SH-SY5Y (cell line): ENCODE results near the gene CROCC.

Source experiments
- GATA2 ChIP-seq: IDR thresholded peaks from 2 replicates; pipeline ENCODE4 v1.6.1; 2011; ENCODE audit warnings: mild to moderate bottlenecking, low read depth, low read length
- GATA3 ChIP-seq: IDR thresholded peaks from 2 replicates; pipeline ENCODE4 v1.6.1; 2011; ENCODE audit warnings: low read depth, mild to moderate bottlenecking, low read length, moderate library complexity

Gene CROCC

DNA sequence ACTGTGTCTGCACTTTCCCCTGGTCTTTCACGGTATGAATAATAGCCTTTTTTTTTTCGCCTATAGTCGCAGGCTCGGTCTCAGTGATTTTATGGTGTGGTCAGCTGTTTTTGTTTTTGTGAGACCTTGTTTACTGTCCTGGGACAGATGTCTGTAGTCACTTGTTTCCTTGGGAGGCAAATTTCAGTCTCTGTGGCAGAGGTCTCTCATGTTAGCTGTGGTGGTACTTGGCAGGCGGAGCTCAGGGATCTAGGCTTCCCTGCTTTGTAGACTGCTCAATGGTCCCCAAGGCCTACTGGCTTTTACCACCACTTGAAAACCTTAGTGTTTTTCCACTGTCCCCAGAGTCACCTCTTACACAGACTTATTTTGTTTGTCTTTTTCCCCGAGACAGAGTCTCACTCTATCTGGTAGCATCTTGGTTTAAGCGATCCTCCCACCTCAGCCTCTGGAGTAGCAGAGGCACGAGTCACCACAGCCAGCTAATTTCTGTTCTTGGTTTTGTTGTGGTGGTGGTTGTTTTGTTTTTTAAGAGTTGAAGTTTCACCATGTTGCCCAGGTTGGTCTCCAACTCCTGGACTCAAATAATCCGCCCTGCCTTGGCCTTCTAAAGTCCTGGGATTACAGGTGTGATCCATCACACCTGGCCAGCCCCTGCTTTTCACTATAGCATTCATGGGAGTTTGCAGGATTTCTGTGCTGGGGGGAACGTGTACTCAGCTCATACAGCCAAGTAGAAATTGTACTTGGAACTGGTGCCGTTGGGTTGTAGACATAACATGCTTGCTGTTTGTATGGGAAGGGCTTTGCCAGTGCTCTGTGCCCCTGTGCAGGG lies 15.6 kb upstream of the CROCC start:
- TF ChIP-seq GATA3 (no peak), GATA2 (no peak)

DNA sequence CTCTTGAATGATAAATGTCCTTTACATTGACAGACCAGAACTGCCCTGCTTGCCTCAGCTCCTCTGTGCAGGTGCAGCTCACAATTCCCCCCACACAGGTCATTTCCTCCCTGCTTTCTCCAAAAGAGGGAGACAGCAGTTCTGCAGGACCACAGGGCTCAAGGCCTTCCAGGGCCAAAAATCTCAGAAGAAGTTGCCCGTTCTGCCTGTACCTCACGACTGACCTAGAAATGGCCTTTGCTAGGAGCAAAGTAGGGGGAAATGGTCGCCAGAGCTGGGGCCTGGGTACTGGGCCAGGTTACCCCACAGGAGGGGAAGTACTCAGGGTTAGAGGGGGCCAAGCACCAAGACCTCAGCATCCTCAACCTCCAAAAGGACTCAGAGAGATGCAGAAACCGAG lies 14.9 kb upstream of the CROCC start:
- TF ChIP-seq GATA2, result no peak
- TF ChIP-seq GATA3, result no peak

DNA sequence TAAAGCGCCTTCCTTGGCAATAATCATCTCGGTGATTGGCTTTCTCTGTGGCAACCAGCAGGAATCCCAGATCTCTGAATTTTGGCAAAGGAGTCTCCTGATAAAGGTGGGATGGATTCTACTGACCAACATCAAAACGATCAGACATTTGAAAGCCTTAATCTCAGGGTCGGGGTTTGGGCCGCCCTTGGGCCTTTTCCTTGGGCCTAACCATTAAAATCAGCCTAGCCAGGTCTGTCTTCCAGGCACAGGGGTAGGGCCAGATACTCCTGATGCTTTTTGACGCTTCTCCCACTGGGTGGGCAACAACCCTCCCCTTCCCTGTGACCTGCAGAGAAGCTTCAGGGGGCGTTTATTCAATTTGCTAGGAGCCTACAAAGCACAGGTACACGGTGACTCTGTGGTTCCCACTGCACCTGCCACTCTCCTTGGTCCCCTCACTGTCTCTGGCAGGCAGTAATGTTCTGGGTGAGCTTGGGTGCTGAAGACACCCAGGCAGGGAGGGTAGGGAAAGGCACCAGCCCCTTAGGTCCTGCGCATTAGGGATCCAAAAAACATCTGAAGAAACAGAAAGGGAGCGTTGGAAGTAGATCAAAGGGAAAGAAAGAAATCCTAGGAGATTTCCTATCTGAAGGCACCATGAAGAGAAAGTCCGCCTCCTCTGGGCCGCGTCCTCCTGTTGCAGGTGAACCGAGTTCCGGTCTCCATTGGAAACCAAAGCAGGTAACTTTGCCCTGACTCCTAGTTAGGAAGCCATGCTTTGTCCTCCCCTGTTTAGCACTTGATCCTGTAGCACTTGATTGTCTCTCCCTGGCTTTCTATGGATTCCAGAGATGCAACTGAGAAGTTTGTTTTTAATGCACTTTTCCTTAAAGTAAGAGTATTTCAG lies 13.6 kb upstream of the CROCC start:
- TF ChIP-seq GATA2, result no peak
- TF ChIP-seq GATA3, result no peak

DNA sequence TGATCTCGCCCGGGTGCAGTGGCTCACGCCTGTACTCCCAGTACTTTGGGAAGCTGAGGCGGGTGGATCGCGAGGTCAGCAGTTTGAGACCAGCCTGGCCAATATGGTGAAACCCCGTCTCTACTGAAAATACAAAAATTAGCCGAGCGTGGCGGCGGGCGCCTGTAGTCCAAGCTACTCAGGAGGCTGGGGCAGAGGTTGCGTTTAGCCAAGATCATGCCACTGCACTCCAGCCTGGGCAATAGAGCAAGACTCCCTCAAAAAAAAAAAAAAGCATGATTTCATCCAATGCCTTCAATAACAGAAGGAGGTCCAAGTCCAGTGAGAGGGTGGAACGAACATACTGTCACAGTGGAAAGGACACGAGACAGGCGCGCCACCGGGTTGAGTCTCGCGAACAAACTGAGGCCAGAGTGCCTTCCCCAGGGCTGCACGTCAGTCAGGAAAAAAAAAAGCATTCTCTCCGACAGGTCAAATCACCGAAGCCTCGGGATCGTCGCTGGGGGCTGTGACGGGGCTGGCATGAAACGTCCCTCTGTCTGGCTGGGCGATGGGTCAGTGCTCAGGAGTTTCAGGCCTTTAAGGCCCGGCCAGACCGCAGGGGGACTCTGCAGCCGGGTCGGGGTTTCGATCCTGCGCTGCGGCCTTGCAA lies 8.4 kb upstream of the CROCC start:
- no peak for TF ChIP-seq GATA3

DNA sequence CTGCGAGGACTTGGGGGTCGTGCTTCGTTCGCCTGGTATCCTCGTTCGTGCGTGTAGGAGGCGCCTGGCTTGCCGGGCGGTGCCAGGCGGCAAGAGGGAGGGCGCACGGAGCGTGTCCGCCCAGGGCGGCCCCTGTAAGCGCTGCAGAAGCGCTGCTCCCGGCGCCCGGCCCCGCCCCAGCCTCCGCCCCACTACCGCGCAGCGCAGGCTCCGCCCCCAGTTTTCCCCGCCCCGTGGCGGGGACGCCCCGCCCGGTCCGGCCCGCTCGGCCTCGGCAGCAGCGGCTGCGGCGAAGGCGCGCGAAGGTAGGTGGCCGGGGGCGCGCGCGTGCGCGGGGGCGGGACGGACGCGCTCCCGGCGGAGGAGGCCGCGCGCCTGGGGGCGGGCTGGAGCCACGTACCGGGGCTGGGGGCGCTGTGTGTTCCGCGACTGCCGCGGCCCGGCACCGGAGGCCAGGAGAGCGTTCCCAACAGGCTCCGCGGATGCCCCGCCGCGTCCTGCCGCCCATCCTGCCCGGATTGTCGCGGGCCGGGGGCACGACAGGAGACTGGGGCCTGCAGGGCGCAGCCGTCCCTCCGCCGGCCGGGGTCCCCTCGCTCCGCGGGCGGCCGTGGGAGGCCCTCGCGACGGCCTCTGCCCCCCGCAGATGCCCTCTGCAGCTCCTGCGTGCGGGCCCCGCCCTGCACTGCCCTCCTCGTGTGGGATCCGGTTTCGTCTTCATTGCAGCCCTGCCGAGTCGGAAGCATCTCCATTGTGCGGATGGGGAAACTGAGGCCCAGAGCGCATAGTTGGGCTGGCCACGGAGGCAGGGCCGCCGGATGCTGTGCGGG lies 7.7 kb upstream of the CROCC start:
- TF ChIP-seq GATA2 (no peak), GATA3 (no peak)

DNA sequence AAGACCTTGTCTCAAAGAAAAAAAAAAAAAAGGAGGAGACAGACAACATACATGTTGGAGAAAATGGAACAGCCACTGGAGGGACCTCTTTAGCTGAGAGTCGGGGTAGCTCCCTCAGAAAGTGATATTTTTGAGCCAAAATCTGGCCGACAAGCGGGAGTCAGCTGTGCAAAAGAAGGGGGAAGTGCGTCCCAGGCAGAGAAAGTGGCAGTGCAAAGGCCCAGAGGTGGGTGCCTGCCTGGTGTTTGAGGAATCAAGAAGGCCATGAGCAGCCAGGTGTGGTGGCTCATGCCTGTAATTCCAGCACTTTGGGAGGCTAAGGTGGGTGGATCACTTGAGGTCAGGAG lies 6.1 kb upstream of the CROCC start:
- TF ChIP-seq GATA3 (no peak), GATA2 (no peak)

DNA sequence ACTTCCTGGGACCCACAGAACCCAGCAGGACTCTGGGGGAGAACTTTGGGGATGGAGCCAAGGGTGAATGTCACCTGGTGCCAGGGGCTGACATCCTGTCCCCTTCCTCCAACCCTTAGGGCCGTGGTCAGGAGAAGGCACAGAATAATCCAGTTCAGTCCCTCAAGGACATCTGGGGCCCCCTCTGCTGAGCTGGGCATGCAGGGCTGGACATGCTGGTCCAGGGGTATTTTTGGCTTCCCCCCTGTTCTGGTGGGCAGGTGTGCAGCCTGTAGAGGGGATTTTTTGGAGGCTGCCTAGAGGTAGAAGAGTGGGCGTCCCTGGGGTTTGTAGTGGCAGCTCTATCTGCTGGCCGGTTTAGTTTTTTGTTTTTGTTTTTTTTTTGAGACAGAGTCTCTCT lies 3.4 kb upstream of the CROCC start:
- TF ChIP-seq GATA3 (no peak), GATA2 (no peak)

DNA sequence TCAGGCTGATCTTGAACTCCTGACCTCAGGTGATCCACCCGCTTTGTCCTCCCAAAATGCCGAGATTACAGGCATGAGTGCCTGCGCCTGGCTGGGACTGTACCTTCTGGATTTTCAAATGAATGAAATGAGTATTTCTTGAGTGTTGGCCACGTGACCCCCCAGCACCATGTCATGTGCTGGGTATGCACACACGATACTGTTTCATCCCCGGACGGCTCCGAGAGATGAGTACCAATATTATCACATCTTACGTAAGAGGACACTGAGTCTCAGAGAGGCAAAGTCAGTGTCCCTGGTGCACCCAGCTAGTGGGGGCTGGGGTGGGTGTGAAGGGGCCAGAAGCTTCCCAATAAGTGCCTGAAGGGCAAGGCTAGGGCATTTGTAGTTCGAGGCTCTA lies 780 bp upstream of the CROCC start:
- TF ChIP-seq GATA3 (no peak), GATA2 (no peak)

DNA sequence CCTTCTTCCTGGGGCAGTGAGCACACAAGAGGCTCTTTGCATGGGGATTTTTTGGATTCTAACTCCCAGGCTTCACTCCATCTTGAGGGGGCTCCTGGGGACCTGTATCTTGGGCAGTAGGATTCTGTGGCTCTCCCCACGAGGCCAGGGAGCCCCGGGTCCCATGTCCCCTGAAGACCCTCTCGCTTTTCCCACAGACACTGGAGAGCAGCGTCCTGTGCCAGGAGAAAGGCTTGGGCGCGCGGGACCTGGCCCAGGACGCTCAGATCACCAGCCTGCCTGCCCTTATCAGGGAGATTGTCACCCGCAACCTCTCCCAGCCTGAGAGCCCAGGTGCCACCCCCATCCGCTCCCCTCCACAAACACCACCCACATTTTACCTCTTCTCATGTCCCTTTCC lies 735 bp downstream of the CROCC start:
- no peak for TF ChIP-seq GATA2
- TF ChIP-seq GATA3, result no peak

DNA sequence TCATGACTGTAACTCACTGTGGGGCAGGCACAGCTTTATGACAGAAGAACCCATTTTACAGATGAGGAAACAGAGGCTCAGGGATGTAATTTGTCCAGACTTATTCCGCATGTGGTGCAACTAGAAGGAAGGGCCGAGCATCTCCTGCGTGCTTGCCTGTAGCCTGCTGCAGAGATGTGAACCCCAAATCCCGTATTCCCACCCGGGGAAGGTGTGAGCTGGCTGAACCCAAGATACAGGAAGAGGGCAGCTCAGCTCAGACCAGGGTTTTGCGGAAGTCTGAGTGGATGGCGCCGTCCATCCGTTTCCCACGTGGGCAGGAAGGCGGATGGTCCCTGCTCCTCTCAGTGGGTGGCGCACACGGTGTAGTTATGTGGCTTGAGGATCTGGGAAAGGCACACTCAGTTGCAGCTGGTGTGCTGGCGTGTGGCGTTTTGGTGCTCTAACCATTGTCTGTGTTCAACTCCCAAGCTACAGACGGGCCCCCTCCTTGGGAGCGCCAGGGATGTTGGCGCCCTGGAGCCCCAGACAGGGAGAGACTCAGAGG lies 1.2 kb downstream of the CROCC start:
- TF ChIP-seq GATA2, result no peak
- no peak for TF ChIP-seq GATA3

DNA sequence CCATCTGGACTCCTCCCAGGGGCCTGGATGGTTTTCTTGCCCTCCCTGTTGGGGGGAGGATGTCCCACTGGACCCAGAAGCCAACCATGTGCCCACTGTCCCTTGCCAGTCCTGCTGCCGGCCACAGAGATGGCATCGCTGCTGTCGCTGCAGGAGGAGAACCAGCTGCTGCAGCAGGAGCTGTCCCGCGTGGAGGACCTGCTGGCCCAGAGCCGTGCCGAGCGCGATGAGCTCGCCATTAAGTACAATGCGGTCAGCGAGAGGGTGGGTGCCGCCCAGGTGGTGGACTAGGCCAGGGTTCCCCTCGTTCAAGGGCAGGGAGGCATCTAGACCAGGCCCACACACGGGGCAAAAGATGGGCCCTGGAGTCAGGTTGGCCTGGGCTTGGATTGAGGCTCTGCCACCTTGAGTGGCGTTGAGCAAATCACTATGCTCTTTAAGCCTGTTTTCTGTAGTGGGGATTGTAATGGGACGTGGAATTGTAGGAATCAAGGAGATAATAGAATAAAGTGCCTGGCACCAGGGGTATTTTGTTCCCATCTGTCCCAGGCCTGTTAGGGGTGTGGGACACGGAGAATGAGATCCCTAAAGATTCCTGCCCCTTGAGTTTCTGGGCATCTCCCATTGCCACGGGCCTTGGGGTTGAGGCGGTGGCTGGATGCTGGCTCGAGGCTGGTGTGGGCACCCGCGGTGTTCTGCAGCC lies 2.6 kb downstream of the CROCC start:
- no peak for TF ChIP-seq GATA2
- no peak for TF ChIP-seq GATA3

DNA sequence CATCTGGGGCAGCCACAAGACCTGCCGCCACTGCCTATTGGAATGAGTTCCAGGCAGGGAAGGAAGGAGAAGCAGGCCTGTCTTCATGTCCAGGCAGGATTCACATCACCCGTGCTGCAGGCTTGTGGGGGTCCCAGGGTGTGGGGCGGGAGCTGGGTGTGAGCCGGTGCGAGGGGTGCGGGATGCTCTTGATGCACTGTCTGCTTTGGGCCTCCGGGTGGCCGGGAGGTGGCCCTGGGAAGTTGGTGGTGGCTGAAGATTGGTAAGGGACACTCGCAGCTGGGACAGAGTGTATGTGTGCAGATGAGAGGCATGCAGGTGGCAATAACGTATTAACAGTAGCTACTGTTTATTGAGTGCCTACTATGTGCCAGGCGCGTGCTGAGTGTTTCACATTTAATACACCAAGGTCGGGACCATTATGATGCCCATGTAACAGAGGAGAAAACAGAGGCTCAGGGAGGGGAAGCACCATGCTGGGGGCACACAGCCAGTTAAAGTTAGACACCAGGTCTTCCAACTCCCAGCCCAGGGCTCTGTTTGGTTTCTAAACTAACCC lies 3.3 kb downstream of the CROCC start:
- TF ChIP-seq GATA2 (no peak), GATA3 (no peak)

DNA sequence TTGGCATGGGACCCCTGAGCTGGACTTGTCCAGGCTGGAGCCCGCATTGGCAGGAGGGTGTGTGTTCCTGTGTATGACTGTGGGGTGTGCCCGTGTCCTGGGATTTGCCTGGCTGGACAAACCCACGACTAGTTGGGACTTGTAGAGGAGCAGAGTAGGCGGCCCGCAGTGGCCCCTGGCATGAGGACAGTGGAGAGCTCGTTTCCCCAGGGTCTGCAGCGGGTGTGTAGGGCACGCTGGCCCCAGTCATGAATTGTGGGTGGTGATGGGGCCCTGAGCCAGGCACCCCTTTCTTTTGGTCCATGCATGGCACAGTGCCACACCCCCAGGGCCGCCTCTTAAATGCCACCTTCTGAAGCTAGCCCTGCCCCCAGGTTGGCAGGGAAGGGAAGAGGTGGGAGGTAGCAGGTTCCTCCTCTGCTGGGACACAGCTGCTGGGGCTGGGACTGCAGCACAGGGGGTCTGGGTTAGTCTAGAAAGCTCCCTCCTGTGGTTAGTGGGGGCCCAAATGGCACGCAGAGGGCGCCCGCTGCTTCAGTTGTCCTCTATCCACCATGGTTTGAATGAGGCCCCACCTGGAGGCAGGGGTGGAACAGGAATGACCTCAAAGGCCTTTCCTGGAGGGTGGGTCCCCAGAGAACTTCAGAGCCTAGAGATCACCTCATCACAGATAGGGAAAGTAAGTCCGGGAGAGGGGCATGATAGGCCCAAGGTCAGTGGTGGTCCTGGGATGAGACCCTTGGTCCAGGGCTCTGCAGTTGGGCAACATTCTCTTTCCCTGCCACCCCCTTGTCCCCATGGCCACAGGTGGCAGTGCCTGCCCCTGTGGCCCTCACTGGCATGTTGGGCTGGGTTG lies 4.1 kb downstream of the CROCC start:
- no peak for TF ChIP-seq GATA2
- TF ChIP-seq GATA3, result no peak
